Fibroblast of peridontal ligament (primary cell): ENCODE measurements around the gene HDAC8.
"Not testable (repeated sequence)": the region's sequence is repeated elsewhere in the genome, so short reads cannot be mapped to it uniquely, and the experiment has no call there.

Source experiments
- DNase-seq: peaks from one replicate; pipeline ENCODE4 v3.0.0-alpha.2; 2010; ENCODE audit errors: extremely low read depth

The HDAC8 gene

GRCh38 chrX:72373136-72373535, 199.5 kb downstream of the HDAC8 start:
- DNase-seq: no peak

DNA sequence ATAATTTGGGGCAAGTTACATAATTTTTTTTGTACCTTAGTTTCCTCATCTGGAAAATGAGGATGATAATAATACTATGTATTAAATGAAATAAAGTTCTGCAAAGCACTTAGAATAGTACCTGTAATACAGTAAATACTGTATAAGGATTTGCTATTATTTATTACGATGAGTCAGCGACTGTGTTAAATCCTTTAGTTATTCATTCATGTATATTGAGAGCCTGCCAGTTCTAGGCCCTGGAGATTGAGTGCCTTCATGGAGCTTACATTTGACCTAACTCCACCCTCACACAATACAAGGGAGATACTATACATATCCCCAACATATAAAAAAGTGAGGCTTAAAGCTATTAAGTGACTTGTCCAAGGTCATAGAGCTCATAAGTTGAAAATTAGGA, 199.9 kb downstream of the HDAC8 start:
- no peak for DNase-seq

GRCh38 chrX:72371405-72371804, 201.2 kb downstream of the HDAC8 start:
- no peak for DNase-seq

DNA sequence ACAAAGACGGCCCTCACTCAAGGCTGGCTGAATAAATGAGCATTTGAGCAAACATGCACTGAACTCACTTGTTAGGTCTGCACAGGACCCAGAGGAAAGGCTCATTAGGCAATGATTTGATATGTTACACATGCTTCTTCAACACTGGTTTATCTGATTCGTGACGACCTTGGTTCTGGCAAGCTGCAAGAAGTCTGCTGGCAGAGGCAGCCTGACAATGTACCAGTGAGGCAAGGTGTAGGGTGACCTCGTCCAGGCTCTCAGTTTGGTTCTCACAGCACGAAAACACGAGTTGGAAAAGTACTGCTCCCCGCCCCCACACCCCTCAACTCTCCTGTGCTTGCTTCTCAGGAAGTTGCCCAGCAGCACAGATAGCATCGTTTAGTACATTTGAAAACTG, 203.8 kb downstream of the HDAC8 start:
- no peak for DNase-seq

- no peak for DNase-seq
Measured at GRCh38 chrX:72367516-72367915, 205.1 kb downstream of the HDAC8 start.

GRCh38 chrX:72366701-72367454, 205.8 kb downstream of the HDAC8 start:
- no peak for DNase-seq

DNA sequence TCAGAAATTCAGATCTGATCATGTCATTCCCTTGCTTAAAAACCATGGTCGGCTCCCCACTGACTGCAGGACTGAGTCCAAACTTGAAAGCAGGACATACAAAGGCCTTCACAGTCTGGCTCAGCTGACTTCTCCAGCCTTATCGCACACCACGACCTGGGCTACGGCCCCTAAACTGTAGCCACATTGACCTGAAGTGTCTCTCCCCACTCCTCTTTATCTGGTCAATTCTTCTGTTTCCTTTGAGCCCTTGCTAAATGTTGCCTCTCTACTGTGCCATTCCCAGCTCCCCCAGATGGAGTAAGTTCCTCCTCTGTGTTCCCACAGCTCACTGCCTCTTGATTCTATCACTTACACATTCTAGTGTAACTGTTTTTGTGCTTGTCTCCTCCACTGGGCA, 206.5 kb downstream of the HDAC8 start:
- DNase-seq: no peak

- DNase-seq: no peak
Measured at GRCh38 chrX:72365126-72365525, 207.5 kb downstream of the HDAC8 start.

GRCh38 chrX:72360326-72360725, 212.3 kb downstream of the HDAC8 start:
- DNase-seq: no peak

DNA sequence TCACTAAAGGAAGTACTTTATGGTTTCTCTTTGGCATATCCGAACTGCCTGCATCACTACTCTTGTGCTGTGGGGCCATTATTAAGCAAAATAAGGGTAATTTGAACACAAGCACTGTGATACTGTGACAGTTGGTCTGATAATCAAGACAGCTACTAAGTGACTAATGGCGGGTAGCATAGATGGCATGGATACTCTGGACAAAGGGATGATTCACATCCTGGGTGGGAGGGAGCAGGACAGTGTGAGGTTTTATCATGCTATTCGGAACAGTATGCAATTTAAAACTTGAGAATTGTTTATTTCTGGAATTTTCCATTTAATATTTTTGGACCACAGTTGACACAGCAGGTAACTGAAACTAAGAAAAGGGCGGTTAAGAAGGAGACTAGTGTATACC, 214.3 kb downstream of the HDAC8 start:
- no peak for DNase-seq

DNA sequence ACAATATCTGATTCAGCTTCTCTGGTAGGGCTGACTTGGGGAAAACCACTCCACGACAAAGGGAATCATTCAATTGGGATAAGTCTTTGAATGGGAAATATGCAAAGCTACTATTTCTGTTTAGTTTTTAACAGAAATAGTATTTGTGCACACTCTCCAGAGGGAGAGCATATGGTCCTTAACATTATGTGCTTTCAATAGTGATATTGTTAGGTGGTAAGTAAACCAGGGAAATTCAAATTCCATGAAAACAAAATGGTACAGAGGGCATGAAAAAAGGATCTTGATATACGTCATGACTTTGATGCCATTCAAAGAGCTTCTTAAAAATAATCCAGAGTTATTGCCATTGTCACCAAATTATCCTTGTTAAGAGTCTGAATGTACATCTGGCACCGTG, 219.9 kb downstream of the HDAC8 start:
- DNase-seq: no peak

GRCh38 chrX:72351606-72352334, 220.9 kb downstream of the HDAC8 start:
- peak; percentile 88 for DNase-seq

DNA sequence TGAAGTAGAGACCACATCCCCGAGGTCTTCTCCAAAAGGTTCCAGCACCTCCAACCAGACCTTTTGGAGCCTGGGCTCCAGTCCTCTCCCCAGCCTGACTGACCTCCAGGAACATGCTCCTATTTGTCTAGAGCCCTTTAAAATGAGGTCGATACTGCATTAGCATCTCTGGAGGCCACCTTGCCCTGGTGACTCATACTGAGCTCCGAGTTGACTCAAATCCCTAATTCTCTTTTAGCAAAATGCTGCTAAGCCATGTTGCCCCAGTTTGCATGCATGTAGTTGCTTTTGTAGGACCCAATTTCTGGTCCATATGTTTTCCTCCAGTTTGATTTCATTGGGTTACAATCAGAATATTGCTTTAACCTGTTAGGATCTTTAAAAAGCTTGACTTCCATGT, 223.5 kb downstream of the HDAC8 start:
- DNase-seq: peak; percentile 16

GRCh38 chrX:72348247-72348979, 224.2 kb downstream of the HDAC8 start:
- no peak for DNase-seq

- DNase-seq: no peak
Measured at GRCh38 chrX:72347366-72347765, 225.3 kb downstream of the HDAC8 start.

GRCh38 chrX:72346302-72346949, 226.2 kb downstream of the HDAC8 start:
- DNase-seq: no peak

GRCh38 chrX:72340626-72341025, 232.0 kb downstream of the HDAC8 start:
- DNase-seq: no peak

DNA sequence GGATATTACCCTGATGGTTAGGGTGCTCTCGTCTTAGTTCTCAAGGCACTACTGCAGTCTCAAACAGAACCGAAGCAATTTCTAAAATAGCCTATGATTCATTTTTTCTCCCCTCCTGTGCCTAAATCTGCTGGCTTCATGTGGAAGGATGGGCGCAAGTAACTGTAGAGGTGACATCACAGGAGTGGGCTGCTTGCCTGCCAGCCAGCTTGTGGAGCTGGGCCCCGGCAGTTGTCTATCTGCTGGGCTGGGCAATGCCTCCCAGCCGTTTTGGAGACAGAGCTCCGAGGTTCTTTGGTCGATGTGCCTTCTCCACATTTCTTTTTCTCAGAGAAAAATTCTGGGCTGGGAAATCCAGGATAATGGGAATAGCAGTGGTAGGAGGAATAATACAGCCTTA, 232.6 kb downstream of the HDAC8 start:
- DNase-seq: no peak

DNA sequence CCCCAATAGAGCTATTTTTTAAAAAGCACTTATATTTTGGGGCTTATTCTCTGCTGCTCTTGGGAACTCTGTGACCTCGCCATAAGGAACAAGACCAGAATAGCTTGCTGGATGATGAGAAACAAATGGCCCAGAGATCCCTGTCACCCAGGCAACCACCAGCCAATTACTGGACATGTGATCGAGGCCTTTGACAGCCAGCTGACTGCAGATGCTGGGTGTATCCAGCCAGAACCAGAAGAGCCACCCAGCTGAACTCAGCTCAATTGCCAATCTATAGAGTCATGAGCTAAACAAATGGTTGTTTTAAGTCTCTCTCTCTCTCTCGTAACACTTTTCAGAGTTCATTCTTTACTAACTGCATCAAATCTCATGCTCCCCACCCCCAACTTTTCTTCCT, 242.5 kb downstream of the HDAC8 start:
- DNase-seq: no peak

DNA sequence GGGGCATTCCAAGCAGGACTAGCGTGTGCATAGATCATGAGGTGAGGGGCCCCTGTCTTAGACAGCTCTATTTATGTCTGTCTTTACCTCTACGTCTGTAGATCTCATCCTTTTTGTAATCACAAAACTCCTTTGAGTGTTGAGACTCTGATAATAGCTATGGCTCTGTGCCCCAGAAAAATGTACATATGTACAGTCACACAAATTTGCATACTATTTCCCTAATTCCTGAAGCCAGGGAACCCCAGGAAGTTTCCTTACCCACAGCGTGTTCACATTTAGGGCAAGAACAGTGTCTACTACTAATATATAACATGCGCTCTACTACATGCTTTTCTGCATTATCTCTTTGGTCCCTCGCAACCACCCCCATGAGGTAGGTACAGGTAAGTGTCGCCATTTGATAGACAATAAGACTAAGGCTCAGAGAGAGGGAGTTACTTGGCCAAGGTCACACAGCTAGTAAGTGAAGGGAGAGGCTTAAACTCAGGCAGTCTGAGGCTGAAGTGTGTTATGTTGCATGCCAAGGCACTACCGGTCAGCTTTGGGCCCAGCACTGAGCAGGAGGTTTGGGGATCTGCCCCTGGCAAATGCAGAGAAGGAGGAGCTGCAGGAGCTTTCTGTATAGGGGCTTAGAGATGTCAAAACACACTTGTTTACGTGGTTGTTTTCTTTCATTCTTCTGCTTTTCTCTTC, 245.9 kb downstream of the HDAC8 start:
- DNase-seq: no peak

- DNase-seq: not testable (repeated sequence)
Measured at GRCh38 chrX:72319651-72320050, 253.0 kb downstream of the HDAC8 start.

GRCh38 chrX:72317139-72317538, 255.5 kb downstream of the HDAC8 start:
- DNase-seq: no peak
